GM10266 (cell line): ENCODE data around the gene ZNF532.

Experiments
- DNase-seq: peaks from one replicate; pipeline ENCODE4 v3.0.0; 2012; ENCODE audit errors: extremely low spot score
- CTCF ChIP-seq: IDR thresholded peaks from 2 replicates; pipeline ENCODE4 v1.5.1; 2012; ENCODE audit warnings: mild to moderate bottlenecking, low read depth; ENCODE audit not compliant: control insufficient read depth, insufficient read depth; ENCODE audit errors: missing control alignments

ZNF532 gene

GRCh38 chr18:58991167-58991798, 126.6 kb downstream of the ZNF532 start:
- no peak for TF ChIP-seq CTCF
- peak; percentile 53 for DNase-seq

GRCh38 chr18:58992301-58993231, 127.9 kb downstream of the ZNF532 start:
- TF ChIP-seq CTCF: no peak
- DNase-seq: no peak

- no peak for TF ChIP-seq CTCF
- no peak for DNase-seq
Measured at GRCh38 chr18:58993260-58993659, 128.6 kb downstream of the ZNF532 start.

GRCh38 chr18:58995663-58996062, 131.0 kb downstream of the ZNF532 start:
- TF ChIP-seq CTCF: no peak
- no peak for DNase-seq

- TF ChIP-seq CTCF: no peak
- no peak for DNase-seq
Measured at GRCh38 chr18:58996131-58996641, 131.5 kb downstream of the ZNF532 start.

GRCh38 chr18:58996696-58997095, 132.0 kb downstream of the ZNF532 start:
- DNase-seq: no peak
- TF ChIP-seq CTCF: no peak
